Hypothalamus (tissue), 51 donors: ENCODE data around the gene CYP4F3.
"Not testable (repeated sequence)": the region's sequence is repeated elsewhere in the genome, so short reads cannot be mapped to it uniquely, and the experiment has no call there.

Experiments used
- DNase-seq, 51 donors: peaks; one replicate each; lab custom pipeline; 2025; lab: John Stamatoyannopoulos, UW

CYP4F3 gene

DNA sequence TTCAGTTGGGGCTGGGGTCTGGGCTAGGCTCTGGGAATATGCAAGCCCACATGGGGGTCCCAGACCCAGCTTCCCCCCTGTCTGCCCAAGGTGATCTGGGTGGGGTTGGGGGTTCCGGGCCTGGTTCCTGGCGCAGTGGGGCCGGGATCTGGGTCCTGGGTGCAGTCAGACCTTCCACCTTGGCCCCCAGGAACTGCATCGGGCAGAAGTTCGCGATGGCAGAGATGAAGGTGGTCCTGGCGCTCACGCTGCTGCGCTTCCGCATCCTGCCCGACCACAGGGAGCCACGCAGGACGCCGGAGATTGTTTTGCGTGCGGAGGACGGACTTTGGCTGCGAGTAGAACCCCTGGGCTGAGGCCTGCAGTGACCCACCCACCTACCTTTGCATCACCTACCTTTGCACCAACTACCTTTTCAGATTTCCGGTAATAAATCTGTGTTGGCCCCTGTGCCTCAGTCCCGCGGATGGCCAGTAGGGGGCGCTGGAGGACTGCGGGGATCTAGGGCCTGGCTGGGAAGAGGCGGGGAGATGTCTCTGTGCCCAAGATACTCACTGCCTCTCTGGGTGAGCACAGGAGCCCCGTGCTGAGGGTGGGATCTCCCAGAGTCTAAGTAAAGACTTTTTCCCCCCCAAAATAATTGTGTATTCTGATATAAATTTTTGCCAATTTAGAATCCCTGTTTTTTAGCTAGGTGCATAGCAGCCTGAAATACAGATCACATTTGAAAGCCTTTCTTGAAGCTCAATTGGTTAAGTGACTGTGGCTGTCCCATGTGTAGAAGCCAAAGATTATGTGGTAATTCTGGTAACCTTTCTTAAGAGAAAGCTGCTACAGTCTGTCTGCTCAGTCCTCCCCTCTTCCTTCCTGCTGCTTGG is 11.5 kb upstream of the CYP4F3 start:
- DNase-seq: peak in 49 of 51 donors; percentile 2 to 81 (median 46)

DNA sequence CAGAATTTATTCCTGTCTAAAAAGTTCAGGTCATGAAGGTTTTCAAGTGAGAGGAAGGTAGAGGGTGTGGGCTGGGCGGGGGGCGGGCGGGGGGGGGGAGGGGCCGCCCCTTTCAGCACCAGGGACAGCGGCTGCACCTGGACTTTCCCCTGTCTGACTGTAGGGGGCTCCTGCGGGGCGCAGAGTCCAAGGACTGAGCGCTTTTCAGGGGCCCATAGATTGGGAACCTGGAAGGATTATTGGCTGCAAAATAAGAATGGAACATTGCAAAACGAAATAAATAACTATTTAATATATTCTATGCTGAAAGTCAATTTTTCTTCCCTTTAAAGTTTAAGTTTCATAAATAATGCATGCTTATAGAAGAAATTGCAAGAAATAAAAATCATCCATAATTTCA is 8.9 kb upstream of the CYP4F3 start:
- peak in 2 of 51 donors; percentile 1 to 6 for DNase-seq

DNA sequence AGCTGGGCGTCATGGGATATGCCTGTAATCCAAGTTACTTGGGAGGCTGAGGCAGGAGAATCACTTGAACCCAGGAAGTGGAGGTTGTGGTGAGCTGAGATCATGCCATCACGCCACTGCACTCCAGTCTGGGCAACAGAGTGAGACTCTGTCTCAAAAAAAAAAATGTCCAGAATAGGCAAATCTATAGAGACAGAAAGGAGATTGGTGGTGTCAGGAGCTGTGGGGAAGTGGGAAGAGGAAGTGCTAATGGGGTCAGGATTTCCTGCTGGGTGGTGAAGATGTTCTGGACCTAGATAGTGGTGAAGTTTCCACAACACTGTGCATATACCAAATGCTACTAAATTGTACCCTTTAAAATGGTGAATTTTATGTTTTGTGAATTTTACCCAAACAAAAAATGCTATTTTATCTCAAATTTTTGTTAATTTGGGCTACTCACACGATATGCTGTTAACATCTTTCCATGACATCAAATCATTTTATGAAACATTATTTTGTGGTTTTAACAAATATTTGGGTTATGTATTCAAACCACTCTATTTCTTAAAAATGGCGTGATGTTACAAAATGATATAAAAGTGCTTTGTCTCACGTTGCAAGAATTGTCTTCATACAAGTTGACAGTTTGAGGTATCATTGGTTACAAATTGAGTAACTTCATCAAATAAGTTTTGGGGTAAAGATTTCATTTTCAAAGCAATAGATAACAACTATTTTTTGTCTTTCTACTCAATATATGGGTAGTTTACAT is 7.4 kb upstream of the CYP4F3 start:
- DNase-seq: no peak

DNA sequence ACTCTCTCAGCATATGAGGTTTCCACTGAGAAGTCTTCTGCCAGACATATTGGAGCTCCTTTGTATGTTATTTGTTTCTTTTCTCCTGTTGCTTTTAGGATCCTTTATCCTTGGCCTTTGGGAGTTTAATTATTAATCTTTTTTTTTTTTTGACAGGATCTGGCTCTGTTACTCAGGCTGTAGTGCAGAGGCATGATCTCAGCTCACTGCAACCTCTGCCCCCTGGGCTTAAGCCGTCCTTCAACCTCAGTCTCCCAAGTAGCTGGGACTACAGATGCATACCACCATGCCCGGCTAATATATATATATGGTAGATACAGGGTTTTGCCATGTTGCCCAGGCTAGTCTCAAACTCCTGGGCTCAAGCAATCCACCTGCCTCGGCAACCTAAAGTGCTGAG is 6.6 kb upstream of the CYP4F3 start:
- no peak for DNase-seq

DNA sequence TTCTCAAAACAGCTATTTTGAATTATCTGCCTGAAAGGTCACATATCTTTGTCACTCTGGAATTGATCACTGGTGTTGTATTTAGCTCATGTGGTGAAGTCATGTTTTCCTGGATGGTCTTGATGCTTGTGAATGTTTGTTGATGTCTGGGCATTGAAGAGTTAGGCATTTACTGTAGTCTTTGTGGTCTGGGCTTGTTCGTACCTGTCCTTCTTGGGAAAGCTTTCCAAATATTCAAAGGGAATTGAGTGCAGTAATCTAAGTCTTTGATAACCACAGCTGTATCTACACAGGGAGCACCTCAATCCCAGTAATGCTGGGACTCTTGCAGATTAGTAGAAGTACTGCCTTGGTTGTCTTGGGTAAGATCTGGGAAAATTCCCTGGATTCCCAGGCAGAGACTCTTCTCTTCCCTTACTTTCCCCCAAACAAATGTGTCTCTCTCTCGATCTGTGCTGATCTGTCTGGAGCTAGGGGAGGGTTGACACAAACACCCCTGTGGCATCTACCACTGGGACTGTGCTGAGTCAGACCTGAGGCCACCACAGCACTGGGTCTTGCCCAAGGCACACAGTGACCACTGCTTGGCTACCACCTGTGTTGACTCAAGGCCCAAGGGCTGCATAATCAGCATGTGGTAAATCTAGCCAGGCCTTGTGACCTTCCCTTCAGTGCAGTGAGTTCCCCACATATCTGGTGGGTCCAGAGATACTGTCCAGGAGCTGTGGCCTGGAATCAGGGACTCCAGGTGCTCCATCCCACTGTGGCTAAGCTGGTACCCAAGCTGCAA is 5.5 kb upstream of the CYP4F3 start:
- no peak for DNase-seq

DNA sequence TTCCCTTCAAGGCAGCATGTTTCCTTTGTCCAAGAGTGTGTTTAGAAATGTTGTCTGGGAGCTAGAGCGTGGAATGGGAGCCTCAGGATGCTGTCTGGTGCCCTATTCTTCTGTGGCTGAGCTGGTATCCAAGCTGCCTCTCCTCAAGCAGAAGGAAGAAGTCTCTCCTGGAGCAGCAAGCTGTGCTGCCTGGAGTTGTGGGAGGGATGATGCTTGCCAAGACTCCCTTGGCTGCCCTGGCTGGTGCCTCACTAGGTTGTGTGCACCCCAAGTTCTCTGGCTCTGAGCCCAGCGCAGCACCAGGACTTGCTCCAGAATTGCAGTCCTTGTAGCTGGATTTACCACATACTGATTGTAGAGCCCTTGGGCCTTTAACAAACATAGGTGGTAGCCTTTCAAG is 4.7 kb upstream of the CYP4F3 start:
- DNase-seq: peak in 21 of 51 donors; percentile 0 to 59 (median 26)

DNA sequence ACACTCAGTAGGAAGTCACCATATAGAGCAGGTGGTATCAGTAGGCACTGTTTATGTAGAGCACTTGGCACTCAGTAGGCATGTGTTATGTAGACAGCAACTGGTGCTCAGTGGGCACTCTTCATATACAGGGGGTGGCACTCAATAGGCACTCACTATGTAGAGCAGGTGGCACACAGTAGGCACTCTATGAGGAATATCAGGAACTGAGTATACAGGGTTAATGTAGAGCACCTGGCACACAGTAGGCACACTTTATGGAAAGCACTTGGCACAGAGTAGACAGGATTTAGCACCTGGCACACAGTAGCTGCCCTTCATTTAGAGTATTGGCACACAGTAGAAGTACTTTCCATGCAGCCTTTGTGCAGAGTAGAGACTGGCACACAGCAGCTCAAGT is 1.1 kb upstream of the CYP4F3 start:
- no peak for DNase-seq

DNA sequence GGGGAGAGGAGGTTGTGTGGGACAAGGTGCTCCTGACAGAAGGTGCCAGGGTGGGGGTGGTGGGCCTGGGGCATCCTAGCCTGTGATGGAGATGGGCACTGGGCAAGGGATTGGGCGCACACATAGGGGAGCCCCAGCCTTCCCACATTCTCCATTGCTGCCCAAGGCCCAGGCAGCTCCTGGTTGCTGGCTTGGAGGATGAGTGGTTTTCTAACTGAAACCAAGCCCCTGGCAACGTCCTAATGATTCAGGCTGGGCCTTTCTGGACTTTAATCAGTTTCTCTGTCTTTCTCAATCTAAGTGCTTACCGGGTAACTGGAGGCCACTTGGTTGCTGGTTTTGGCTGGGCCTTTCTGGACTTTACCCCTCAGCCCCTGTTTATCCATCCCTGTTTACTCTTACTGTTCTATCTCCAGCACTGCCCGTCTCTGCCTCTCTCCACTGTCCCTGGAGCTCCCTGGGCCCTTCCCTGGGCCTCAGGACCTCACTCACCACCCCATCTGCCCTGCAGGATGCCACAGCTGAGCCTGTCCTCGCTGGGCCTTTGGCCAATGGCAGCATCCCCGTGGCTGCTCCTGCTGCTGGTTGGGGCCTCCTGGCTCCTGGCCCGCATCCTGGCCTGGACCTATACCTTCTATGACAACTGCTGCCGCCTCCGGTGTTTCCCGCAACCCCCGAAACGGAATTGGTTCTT is 354 bp downstream of the CYP4F3 start:
- peak in 1 of 51 donors; percentile 32 for DNase-seq

DNA sequence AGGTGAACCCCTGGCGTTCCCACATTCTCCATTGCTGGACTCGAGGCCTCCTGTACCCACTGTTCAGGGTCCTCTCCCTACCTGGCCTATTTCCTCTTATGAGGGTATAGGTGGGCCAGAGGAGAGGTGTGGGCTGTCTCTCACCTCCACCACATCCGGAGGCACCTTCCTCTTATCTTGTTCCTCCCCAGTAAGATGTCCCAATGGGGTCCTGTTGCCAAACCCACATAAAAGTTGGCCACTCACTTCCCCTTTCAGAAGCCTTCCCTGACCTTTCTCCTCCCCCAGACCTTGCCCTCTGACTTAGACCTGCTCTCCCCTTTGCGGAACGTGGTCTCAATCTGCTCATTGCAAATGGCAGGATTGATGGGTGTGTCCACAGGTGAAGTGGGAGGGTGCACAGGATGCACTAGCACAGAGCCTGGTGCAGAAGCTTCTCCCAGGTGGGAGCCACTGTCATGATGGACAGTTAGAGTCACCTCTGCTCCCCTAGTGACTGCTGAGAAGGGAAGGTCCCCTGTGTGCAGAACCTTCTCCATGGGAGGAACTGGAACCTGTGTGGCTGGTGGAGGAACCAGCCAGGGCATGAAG is 1.3 kb downstream of the CYP4F3 start:
- no peak for DNase-seq

DNA sequence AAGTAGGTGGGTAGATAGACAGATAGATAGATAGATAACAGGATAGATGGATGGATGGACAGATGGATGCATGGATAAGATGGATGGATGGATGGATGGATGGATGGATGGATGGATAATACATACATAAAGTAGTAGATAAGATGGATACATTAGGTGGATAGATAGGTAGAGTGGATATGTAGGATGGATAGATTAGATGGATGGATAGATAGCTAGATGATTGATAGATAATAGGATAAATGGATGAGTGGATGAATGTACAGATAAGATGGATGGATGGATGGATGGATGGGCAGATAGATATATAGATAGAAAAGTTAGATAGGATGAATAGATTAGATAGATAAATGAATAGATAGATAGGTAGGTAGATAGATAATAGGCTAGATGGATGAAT is 2.1 kb downstream of the CYP4F3 start:
- DNase-seq: no peak

DNA sequence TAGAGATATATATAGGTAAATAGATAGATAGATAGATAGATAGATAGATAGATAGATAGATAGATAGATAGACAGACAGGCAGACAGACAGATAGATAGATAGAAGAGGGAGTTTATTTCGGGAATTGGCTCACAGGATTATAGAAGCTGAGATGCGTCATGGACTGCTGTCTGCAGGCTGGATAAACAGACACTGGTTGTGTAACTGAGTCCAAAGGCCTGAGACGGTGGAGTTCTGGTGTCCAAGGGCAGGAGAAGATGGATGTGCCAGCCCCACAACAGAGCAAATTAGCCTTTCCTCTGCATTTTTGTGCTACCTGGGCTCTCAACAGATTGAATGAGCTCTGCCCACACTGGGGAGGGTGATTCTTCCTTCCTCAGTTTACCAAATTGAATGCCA is 2.7 kb downstream of the CYP4F3 start:
- DNase-seq: no peak

DNA sequence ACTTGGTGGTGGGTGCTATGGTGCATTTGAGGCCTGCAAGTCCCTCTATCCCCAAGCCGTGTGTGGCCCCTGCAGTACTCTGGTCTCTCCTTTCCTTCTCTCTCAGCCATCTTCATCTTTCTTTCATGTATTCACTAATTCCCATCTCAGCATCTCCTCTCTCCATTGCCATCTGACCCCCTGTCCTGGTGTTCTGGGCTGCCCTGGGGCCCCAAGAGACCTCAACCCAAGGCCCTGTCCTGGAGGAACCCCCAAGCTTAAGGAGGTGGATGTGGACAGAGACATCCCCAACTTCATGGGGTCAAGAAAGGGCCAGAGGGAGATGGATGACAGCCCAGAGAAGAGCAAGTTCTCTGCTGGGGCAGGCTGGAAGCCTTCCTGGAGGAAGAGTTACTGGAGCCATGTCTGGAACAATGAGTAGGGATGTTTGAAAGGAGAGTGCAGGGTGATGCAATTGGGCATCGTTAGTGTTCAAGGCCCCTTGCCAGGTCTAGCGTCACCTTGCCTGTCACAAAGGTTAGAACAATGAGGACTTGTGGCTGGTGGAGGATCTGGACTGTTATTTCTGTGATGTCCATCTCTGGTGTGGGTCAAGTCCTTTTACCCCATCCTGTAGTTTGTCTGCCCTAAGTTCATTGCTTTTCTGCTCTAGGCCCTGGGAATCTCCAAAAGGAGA is 3.5 kb downstream of the CYP4F3 start:
- no peak for DNase-seq

DNA sequence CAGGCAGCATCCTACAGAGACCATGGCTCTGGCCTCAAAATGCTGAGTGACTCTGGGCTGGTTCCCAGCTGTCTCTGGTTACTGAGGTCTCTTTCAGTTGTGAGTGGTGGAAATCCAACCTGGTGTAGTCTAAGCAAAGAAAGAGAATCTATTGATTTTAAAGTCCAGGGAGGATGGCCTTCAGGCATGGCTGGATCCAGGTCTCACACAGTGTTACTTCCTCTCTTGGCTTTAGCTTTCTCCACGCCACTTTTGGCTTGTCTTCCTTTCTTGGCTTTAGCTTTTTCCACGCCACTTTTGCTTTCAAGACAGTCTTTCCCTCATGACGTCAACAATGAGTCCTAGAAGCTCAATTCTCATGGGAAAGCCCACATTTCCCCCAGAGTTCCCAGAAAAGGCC is 4.1 kb downstream of the CYP4F3 start:
- no peak for DNase-seq

DNA sequence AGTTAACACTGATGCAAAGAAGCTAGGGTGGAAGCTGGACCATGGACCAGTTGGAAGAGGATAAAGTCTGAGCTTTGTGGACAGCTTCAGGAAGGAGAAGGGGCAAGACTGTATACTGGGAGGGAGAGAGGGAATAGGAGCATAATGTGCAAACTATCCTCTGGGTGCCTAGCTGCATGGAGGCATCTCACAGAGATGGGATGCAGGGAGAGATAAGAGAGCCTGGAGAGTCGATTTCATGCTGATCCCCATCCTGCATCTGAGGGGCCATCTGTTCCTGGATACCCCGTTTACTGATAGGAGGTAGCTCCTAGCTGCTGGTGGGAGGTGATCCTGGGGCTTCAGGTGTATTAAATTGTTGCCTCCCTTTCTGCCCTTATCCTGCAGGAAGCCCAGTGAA is 8.8 kb downstream of the CYP4F3 start:
- DNase-seq: no peak

DNA sequence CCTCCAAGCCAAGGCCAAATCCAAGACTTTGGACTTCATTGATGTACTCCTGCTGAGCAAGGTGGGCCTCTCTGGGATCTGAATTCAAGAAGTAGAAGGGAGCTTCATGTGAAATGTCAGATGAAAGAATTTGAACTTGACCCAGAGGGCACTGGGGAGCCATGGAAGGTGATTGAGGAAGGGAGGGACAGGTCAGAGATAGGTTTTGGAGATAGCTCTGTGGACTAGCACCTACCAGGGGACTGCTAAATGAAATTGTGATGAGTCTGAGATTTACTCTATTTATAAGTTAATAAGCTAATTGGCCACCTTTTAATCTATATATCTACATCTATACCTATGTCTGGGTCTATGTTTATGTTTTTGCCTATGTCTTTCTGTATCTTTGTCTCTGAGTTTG is 9.4 kb downstream of the CYP4F3 start:
- DNase-seq: not testable (repeated sequence)

DNA sequence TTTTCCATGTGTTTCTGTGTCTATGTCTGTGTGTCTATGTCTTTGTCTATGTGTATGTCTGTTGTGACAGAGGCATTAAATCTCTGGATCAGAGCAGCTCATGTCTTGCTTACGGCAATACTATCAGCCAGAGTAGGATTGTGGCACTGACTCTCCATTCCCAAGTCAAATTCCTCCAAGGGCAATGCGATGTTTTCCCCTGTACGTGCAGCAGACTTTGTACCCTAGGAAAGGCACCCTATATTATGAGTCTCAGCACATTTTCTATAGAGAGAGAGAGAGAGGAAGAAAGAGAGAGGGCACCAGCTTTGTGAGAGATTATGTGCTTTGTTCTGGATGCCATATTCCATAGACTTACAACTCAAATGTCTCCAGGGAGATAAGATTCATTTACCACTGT is 11.1 kb downstream of the CYP4F3 start:
- DNase-seq: no peak

DNA sequence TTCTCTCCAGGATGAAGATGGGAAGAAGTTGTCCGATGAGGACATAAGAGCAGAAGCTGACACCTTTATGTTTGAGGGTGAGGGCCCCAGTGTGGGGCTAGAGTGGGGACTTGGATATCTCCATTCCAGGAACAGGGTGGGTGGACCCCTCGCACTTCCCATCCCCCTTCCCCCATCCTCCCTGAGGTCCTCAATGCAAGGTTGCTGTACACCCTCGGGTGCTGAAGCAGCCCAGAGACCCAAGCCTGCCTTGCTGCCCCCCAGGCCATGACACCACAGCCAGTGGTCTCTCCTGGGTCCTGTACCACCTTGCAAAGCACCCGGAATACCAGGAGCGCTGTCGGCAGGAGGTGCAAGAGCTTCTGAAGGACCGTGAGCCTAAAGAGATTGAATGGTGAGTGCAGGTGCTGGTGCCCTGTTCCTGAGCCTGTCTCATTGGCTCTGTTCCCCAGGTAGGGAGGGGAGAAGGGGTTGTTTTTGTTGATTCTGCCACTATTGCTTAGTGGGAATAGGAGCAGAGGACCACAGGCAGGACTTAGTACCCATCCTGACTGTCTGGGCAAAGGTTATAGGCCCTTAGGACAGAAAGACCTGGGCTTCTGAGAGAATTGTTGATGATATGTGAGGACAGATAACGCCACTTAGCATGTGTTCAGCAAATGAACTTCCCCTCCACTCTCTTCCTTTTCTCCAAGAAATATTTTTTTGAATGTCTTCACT is 12.0 kb downstream of the CYP4F3 start:
- no peak for DNase-seq

DNA sequence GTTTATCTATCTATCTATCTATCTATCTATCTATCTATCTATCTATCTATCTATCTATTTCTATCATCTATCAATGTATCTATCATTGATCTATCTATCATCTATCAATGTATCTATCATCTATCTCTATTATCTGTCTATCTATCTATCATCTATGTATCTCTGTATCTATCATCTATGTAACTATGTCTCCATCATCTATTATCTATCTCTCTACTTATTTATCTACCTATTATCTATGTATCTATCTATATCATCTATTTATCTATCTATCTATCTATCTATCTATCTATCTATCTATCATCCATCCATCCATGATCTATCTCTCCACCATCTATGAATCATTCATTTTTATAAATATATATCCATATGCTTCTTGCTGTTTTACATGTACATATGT is 15.8 kb downstream of the CYP4F3 start:
- DNase-seq: no peak

DNA sequence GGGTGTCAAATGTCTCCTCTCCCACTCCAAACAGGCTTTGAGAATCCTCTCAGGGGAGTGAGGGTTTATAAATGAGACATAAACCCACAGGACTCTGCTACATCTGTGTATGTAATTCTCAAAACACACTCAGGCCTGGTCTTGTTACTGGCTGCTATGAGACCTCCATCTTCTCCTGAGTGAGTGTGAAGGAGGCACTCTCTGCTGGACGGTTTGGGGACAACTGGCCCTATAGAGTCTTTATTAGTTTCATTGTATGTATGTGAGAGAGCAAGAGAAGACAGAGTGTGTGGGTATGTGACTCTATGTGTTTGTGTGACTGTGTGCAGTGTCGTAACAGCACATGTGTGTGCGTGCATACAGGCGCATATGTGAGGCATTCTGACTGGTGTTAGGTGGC is 22.6 kb downstream of the CYP4F3 start:
- no peak for DNase-seq
